GM21447 (cell line): ENCODE data around the gene TNRC6A.
"Not testable (repeated sequence)": the region's sequence is repeated elsewhere in the genome, so short reads cannot be mapped to it uniquely, and the experiment has no call there.

ENCODE experiments used
- ATAC-seq: cut with Tn5 transposase; IDR thresholded peaks from one replicate; pipeline ENCODE4 v1.9.1; 2021; ENCODE audit not compliant: unreplicated experiment

The TNRC6A gene

DNA sequence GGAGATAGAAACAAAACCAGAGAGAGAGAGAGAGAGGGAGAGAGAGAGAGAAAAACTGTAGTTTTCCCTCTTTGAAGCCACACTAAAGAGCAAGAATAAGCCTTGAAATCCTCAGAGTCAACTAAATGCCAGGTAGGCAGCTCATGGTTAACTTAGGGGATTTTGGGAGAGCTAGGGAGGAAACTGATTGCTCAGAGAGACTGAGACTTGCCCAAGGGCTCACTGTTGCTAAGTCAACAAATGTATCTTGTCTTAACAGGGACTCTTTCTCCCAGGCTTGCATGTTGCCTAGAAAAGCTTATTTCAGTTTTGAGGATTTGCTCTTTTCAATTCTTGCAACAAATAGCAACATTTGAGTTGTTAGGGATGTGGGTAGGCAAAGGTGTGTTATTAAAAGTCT is 111.8 kb downstream of the TNRC6A start:
- ATAC-seq, result no peak

DNA sequence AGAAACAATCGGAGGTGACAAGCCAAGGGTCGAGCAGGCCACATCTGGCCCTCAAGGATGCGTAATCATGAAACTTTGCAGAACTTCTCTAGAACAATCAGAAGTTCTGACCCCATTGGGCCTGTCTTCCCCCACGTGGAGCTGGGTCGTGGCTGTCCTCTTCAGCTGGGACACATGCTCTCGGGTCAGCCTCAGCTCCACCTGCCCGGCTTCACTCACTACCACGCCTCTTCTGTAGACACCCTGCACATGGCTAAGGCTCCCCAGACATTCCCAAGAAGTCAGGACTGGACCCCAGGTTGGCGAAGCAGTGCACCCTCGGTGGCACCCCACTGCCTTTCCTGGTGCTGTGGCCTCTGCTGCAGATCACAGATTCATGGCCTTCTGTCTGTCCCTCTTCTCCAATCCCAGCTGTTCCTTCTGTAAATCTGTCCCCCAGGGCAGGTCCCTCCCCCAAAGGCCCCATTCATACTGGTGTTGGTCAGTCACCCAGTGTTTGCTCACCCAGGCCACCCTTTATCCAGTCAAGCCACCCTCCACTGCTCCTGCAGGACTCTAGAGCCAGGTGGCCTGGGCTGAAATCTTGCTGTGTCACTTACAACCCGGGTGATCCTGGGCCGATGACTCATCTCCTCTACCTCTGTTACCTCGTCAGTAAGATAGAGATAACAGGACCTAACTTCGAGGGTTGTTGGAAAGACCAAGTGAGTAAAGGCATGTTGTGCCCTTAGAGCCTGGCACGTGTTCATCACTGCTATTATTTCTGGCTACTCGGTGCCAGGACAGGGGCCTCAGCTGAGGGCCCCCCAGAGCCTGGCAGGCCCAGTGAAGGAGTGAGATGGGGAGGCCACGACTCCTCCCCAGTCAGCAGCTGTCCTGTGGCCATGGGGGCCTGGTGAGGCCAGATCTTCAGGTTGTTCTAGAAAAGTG is 114.9 kb downstream of the TNRC6A start:
- no peak for ATAC-seq

DNA sequence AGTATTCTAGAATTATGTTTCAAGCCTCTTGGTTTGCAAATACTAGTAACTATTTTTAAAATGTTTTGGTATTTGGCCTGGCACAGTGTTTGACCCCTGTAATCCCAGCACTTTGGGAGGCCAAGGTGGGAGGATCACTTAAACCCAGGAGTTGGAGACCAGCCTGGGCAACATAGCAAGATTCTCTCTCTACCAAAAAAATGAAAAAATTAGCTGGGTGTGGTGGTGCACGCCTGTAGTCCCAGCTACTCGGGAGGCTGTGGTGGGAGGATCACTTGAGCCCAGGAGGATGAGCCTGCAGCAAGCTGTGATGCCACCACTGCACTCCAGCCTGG is 115.5 kb downstream of the TNRC6A start:
- ATAC-seq, result not testable (repeated sequence)

DNA sequence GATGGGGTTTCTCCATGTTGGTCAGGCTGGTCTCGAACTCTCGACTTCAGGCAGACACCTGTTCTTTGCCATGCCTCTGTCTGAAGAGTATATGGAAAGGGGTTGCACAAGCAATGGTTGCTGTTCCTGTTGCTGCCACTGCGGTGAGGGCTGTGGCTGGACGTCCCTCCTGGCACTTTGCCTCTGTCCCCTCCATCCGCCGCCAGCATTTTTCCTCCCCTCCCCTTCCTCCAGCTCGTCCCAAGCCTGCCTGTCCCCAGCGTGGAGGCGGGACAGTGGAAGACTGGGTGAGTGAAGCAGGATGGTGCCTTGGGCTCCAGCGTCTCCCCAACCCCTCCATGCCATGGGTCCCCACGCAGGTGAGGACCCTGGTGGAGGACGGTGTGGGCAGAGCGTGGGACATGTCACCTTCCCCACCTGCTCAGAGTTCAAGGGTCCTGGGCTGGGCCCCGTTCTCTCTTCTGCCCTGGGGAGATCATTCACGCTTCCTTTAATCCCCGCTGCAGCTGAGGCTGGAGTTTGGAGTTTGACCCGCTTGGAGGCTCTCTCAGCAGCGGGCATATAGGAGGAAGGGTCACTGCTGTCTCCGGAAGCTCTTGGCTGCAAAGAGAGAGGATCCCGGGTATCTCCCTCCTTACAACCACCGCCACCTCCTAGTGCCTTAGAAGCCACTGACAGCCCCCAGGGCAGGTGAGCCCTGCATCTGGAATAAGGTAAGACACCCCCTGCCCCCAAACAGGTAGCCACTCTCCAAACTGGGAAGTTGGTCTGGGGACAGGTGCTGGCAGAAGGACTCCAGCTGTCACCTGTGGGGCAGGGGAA is 116.5 kb downstream of the TNRC6A start, which contains the start of gene SLC5A11:
TSS of gene SLC5A11 (plus strand) at position 238 of the 822 bp plus-strand sequence. CDS start 12,681 bp downstream, outside the sequence.
- ATAC-seq, result no peak

DNA sequence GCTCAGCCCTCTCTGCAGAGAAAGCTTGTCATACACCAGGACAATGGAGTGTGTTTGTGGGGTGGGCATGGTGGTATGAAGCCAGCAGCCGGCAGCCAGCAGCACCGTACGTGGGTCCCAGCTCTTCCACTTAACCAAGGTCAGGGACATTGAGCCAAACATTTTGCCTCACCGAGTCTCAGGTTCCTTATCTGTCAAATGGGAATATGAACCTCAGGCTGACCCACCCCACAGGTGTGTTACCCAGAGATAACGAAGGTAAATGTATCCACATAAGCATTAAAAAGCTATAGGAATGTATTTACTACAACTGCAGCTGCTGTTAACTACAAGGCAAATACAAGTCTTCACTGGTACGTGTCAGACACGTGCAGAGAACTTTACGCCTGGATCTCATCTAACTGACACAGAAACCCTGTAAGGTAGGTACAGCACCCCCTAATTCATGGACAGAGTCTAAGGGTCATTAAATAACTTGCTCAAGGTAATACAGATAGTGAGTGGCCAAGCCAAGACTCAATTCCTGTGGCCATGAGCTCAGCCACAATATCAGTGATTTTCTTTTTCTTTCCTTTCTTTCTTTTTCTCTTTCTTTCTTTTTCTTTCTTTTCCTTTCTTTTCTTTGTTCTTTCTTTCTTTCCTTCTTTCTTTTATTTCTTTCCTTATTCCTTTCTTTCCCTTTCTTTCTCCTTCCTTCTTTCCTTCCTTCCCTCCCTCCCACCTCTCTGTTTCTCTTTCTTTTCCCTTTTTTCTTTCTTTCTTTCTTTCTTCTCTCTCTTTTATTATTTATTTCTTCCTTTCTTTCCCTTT is 117.3 kb downstream of the TNRC6A start:
- no peak for ATAC-seq

DNA sequence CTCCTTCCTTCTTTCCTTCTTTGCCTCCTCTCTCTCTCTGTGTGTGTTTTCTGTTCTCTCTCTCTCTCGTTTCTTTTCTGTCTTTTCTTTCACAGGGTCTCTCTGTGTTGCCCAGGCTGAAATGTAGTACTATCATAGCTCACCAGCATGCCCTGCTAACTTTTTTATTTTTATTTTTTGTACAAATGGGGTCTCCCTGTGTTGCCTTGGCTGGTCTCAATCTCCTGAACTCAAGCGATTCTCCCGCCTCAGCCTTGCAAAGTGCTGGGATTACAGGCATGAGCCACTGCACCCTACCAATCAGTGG is 117.9 kb downstream of the TNRC6A start:
- ATAC-seq, result no peak

DNA sequence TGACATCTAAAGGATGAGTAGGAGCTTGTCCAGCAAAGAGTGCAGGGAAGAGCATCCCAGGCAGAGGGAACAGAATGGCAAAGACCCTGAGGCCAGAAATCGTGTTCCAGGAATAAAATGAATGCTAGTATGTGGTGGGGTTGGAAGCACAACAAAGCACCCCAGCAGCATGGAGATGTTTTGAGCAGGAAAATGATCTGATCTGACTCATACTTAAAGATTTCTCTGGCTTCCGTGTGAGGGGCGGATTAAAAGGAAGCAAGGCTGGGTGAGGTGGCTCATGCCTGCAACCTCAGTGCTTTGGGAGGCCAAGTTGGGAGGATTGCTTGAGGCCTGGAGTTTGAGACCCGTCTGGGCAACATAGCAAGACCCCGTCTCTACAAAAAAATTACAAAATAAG is 118.6 kb downstream of the TNRC6A start:
- no peak for ATAC-seq

DNA sequence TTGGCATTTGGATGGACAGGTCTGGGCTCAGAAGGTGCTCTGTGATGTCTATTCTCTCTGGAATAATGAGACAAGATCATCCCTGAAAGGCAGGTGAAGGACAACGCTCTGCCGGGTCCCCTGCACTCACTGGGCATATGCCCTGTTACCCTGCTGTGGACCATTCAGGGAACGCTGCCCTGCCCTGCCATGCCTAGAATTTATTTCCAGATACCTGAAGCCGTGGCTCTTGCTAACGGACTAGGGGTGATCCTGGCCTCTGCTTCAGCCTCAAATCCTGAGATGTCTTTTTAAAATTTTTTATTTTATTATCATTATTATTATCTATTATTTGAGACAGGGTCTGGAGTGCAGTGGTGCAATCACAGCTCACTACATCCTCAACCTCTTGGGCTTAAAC is 120.2 kb downstream of the TNRC6A start:
- ATAC-seq, result no peak

DNA sequence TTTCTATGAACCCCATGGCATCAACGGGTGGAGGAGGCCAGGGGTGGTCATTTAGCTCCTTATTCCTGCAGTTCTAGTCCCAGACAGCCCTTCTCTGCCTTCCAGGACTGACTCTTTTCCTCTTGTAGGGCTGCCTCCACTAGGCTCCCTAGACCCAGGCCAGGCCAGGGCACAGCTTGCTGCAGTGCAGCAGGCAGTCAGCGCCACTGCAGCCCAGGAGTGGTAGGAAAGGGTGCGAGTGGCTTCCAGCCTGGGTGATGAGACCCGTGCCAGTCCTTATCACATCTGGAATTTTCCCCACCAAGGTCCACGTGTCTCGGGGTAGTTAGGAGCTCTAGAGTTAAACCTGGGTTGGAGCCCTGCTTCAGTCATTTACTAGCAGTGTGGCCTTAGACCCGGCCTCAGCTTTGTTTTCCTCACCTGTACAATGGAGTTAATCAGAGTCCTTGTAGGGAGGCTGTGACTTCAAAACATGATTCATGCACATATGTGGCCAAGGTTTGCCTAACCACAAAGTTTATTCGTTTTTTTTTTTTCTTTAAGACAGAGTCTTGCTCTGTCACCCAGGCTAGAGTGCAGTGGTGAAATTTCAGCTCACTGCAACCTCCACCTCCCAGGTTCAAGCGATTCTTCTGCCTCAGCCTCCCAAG is 121.0 kb downstream of the TNRC6A start:
- ATAC-seq, result no peak

DNA sequence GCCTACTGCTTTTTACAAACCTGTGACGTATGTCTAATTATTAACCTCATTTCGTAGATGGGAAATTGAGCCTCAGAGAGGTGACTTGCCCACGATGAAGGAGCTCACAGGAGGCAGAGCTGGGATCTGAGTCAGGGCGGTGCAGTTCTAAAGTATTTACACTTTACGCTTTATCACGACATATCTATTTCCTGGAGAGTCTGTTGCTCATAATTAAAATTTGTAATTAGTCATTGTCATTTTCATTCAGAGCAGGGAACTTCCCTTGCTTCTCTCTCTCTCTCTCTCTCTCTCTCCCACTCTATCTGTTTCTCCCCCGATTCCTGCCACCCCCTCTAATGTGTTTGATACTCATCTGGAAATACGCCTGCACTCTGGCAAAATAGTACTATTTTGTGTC is 122.2 kb downstream of the TNRC6A start:
- ATAC-seq, result no peak

DNA sequence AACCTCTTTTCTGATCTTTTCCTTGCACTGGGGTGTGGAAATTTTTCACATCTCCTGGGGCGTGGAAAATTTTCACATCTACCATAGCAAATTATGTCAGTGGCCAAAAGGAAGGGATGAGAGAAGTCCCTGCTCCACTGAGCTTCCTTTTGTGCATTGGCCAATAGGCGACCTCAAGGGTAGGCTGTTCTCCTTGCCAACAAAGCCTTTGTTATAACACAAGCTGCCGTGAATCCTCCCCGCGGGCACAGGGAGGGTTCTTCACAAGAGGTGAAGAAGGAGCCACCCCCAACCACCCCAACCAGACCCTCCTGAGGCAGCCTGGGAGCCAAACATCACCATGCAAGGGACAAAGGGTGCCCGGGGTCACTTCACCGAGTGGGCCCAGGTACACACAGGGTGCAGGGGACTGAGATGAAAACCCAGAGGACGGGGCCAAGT is 122.8 kb downstream of the TNRC6A start:
- ATAC-seq, result no peak

DNA sequence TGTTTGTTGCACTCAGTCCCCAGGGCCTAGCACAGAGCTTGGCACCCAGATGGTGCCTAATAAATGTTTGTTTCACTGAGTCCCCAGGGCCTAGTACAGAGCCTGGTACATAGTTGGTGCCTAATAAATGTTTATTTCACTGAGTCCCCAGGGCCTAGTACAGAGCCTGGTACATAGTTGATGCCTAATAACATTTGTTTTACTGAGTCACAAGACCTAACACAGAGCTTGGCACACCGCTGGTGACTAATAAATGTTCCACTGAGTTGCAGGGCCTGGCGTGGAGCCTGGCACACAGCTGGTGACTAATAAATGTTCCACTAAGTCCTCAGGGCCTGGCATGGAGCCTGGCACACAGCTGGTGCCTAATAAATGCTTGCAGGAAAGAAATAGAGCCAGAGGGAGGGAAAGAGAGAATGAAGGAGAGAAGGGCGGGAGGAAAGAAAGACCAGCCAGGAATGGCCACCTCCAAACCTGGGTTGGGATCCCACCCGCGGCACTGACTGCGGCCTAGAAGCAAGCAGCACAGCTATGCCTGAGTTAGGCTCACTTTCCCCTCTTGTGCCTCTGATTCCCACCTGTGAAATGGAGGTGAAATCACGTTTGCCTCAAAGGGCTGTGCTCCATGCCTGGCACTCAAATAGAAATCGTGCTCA is 123.8 kb downstream of the TNRC6A start:
- ATAC-seq, result no peak

DNA sequence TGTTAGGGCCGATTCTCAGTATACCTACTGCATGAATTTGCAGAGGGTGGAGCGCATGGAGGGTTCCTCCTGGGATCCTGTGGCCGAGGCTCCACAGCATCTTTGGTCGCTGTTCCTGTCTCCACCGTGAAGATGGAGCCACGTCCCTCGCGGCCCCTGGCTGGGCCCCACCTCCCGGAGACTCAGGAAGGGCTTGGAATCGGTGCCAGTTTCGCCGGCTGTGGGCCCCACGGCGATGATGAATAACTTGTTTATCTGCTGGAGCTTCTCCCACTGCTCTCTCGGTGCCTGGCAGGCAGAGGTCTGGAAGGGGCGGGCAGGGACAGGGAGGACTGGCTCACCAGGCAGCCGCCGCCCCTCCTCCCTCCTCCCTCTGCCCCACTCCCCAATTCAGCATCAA is 124.4 kb downstream of the TNRC6A start:
- no peak for ATAC-seq

DNA sequence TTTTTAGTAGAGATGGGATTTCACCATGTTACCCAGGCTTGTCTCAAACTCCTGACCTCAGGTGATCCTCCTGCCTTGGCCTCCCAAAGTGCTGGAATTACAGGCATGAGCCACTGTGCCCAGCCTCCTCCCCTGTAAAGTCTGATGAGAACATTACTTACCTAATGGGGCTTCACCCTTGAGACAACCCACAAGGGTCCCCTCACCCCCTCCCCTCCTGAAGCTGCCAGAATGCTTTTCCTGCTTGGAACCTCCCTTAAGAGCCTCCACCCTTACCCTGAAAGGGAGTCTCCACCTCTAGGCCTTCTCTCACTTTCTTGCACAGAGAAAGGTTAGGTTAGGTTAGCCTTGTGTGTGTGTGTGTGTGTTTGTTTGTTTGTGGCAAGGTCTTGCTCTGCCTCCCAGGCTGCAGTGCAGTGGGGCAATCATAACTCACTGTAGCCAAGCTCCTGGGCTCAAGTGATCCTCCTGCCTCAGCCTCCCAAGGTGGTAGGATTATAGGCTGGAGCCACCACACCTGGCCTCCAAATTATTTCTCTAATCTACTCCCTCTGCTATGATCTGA is 125.2 kb downstream of the TNRC6A start:
- ATAC-seq, result no peak

DNA sequence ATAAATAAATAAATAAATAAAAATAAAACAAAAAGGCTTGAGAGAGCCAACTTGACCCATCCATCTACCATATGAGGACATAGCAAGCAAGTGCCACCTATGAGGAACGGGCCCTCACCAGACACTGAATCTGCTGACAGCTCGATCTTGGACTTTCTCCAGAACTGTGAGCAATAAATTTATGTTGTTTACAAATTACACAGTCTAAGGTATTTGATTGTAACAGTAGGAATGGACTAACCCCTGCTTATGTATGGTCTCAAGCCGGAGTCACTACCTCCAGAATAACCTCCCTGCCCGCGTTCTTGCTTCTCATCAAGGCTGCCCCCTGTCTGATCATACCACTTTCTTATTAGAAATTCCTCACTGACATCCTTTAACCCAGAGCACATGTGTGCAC is 126.2 kb downstream of the TNRC6A start:
- ATAC-seq, result no peak

DNA sequence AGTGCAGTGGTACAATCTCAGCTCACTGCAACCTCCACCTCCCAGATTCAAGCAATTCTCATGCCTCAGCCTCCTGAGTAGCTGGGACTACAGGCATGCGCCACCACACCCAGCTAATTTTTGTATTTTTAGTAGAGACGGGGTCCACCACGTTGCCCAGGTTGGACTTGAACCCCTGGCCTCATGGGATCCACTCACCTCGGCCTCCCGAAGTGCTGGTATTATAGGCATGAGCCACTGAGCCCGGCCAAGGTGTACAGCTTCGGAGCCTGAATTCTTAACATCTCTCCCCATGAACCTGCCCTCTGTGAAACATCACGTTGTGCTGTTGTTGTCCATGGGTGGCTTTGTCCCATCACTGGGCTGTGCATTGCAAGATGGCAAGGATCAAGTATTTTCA is 127.4 kb downstream of the TNRC6A start:
- ATAC-seq, result not testable (repeated sequence)

DNA sequence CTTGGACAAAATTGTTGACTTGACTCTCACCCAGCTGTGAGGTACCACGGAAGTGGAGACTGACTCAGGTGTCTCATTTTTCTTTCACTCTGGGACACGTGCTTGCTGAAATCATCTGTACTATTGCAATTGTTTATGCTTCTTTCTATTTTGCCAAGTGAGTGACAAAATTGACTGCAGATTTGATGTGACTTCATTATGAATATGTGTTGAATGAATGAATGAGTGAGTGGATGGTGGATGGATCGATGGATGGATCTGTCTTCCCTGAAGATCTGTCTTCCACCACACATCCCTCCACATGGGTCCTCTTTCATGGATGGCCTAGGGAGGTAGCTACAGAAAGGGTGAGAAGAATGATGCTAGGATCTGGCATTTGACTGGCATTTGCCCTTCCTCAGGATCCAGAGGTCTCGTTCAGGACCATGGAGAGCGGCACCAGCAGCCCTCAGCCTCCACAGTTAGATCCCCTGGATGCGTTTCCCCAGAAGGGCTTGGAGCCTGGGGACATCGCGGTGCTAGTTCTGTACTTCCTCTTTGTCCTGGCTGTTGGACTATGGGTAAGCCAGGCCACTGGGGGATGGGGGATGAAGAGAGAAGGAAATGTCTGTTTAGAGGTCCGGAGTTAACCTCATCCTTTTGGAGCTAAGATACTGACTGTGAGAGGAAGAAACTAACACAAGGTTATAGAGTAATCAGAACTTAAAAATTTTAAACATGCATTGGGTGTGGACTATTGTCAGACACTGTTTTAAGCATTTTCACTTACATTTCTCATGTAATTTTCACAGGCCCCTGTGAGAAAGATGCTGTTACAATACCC is 129.0 kb downstream of the TNRC6A start:
- ATAC-seq, result no peak

DNA sequence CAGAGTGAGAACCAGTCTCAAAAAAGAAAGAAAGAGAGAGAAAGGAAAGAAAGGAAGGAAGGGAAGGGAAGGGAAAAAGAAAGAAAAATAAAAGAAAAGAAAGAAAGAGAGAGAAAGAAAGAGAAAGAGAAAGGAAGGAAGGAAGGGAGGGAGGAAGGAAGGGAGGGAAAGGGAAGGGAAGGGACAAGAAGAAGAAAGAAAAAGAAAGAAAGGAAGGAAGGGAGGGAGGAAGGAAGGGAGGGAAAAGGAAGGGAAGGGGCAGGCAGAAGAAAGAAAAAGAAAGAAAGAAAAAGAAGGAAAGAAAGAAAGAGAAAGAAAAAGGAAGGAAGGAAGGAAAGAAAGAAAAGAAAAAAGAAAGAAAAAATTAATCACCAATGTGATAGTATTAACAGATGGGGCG is 132.0 kb downstream of the TNRC6A start:
- ATAC-seq, result no peak
